Amygdala (tissue), 56 donors: Measurements from ENCODE around the gene LIPM.

Source experiments
- DNase-seq, 56 donors: peaks; one replicate each; lab custom pipeline; 2025; lab: John Stamatoyannopoulos, UW

The LIPM gene

GRCh38 chr10:88802523-88803285 lies at the start of gene LIPM:
Gene LIPM, plus strand, starts transcription at chr10:88802730. Its CDS starts 167 bp downstream, at chr10:88802897.
- DNase-seq: no peak

GRCh38 chr10:88754287-88754686 lies 48.2 kb upstream of the LIPM start:
- no peak for DNase-seq

GRCh38 chr10:88755753-88756152 lies 46.8 kb upstream of the LIPM start:
- no peak for DNase-seq

- no peak for DNase-seq
Observed at GRCh38 chr10:88756660-88757059, 45.9 kb upstream of the LIPM start.

GRCh38 chr10:88759366-88760101 lies 43.0 kb upstream of the LIPM start, which contains the start of gene LIPN:
Gene LIPN, plus strand, starts transcription at chr10:88760020. Its CDS starts 1,386 bp downstream, at chr10:88761406.
- DNase-seq: peak in 2 of 56 donors; percentile 2 to 11

- no peak for DNase-seq
Observed at GRCh38 chr10:88762906-88763305, 39.6 kb upstream of the LIPM start.

GRCh38 chr10:88763441-88763840 lies 39.1 kb upstream of the LIPM start:
- no peak for DNase-seq

- DNase-seq: no peak
Observed at GRCh38 chr10:88764110-88764509, 38.4 kb upstream of the LIPM start.

- no peak for DNase-seq
Observed at GRCh38 chr10:88765816-88766215, 36.7 kb upstream of the LIPM start.

- no peak for DNase-seq
Observed at GRCh38 chr10:88769384-88769783, 33.1 kb upstream of the LIPM start.

GRCh38 chr10:88781206-88781605 lies 21.3 kb upstream of the LIPM start:
- DNase-seq: no peak

GRCh38 chr10:88782222-88782621 lies 20.3 kb upstream of the LIPM start:
- DNase-seq: no peak

GRCh38 chr10:88783724-88784123 lies 18.8 kb upstream of the LIPM start:
- DNase-seq: no peak

GRCh38 chr10:88786032-88786770 lies 16.3 kb upstream of the LIPM start:
- no peak for DNase-seq

GRCh38 chr10:88787463-88787862 lies 15.1 kb upstream of the LIPM start:
- no peak for DNase-seq

- DNase-seq: no peak
Observed at GRCh38 chr10:88788924-88789323, 13.6 kb upstream of the LIPM start.

GRCh38 chr10:88791924-88792323 lies 10.6 kb upstream of the LIPM start:
- no peak for DNase-seq

- peak in 23 of 56 donors; percentile 2 to 33 (median 5) for DNase-seq
Observed at GRCh38 chr10:88792661-88793060, 9.9 kb upstream of the LIPM start.

- no peak for DNase-seq
Observed at GRCh38 chr10:88793712-88794299, 8.7 kb upstream of the LIPM start.

GRCh38 chr10:88794731-88795130 lies 7.8 kb upstream of the LIPM start:
- no peak for DNase-seq
